Eye (tissue), 1 donor: Measurements from ENCODE around the gene LBP.
"Not testable (repeated sequence)": the region's sequence is repeated elsewhere in the genome, so short reads cannot be mapped to it uniquely, and the experiment has no call there.

ENCODE experiments used
- DNase-seq: peaks from one replicate; pipeline ENCODE4 v3.0.0-alpha.2; 2015

Gene LBP

DNA sequence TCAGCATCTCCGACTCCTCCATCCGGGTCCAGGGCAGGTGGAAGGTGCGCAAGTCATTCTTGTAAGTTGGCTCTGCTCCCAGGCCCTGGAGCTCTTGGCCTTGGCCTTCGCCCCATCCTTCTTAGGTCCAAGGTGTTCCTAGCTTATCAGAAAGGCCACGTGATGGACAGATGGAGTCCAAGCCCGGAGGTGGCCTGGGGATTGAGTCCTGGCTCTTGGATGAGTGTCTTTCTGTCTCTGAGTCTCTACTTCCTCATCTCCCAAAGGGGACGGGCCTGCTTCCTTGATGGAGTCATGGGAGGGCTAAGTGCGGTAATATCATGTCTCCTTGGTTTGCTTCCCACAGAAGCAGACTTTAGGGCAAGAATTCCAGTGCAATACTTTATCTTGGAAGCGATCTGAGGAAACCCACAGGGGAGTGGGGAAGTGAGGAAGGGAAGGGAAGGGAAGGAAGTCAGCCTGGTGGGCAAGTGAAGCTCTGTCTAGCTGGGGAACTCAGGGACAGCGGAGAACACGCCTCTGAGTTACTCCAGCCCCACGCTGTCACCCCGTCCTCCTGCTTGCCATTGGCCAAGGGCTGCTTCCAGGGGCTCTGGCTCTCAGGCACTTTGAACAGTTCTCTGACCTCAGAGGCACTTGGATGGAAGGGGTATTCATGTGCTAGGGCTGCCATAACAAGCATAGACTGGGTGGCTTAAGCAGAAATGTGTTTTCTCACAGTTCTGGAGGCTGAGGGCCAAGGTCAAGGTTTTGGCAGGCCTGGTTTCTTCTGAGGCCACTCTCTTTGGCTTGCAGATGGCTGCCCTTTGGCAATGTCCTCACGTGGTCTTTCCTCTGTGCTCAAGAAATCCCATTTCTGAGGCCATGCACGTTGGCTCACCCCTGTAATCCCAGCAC lies 4.8 kb downstream of the LBP start:
- DNase-seq: no peak

DNA sequence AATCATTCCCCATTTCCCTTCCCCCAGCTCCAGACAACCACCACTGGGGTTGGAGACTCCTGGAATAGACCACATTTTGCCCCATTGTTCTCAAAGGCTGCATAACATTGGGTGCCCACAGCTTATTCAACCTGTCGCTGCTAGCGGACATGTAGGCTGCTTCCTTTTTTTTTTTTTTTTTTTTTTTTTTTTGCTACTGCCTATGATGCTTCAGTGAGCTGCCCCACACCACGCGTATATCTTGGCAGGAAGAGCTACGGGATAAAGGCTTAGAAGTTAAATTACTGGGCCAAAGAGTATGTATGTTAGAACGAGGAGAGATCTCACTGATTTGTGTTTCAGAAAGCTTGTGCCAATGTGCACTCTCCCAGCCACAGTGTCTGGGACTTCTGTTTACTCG lies 7.0 kb downstream of the LBP start:
- no peak for DNase-seq

GRCh38 chr20:38354227-38354626 lies 7.9 kb downstream of the LBP start:
- no peak for DNase-seq

GRCh38 chr20:38355161-38356012 lies 9.1 kb downstream of the LBP start:
- no peak for DNase-seq

- DNase-seq: no peak
Observed at GRCh38 chr20:38357653-38358207, 11.4 kb downstream of the LBP start.

GRCh38 chr20:38358556-38358955 lies 12.3 kb downstream of the LBP start:
- no peak for DNase-seq

- no peak for DNase-seq
Observed at GRCh38 chr20:38363004-38363747, 16.9 kb downstream of the LBP start.

GRCh38 chr20:38369389-38369788 lies 23.1 kb downstream of the LBP start:
- no peak for DNase-seq

DNA sequence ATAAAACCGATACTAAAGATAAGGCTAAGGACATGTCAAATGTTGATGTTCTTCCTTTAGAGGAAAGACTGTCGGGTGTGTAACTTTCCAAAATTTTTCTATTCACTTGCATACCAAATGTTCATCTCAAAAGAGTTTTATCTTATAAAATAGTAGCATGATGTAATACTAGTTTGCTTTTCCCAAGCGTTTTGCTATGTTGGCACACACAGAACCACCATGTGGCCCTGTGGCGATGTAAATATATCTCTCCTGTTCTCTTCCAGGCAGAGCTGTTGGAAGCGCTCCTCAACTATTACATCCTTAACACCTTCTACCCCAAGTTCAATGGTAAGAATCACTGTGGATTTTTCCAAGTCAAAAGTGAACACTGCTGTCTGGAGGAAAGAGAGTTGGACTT lies 26.5 kb downstream of the LBP start:
- DNase-seq: no peak

DNA sequence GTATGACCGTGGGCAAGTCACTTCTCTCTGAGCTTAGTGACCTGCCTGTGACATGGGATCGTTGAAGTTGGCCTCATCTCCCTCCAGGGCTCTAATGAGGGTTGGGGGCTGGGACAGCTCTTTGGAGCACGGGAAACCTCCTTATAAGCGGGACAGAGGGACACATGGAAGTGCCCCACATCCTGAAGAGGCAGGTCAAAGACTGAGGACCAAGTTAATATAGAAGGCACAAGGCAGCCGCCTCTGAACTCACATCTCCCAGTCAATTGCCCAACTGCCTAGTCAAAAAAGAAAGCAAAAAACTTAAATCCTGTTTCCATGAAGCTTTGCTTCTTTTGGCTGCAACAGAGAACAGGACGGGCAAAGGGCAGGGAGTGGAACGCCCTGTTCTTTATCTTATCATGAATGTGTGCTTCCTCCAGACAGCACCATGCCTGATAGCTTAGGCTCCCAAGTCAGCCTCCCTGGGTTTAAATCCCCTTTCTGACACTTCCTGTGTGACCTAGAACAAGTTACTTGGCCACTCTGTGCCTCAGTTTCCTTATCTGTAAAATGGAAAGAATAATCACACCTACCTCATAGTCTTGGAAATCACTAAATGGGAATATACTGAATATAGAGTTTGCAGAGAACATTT lies 27.1 kb downstream of the LBP start:
- DNase-seq: no peak

DNA sequence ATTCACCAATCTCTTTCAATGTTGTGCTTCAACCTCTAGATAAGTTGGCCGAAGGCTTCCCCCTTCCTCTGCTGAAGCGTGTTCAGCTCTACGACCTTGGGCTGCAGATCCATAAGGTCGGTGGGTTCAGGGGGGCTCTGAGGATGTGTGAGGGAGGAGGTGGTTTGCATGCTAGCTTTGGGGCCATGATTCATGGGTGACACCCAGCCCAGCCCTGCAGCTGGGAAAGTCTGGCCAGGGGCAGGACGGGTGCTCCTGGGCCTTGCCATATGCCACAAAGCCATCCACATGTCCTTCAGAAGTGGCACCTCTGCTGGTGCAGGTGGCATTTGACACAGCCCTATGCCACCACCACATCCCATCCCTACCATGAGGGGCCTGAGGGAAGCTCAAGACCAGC lies 27.6 kb downstream of the LBP start:
- DNase-seq: no peak

DNA sequence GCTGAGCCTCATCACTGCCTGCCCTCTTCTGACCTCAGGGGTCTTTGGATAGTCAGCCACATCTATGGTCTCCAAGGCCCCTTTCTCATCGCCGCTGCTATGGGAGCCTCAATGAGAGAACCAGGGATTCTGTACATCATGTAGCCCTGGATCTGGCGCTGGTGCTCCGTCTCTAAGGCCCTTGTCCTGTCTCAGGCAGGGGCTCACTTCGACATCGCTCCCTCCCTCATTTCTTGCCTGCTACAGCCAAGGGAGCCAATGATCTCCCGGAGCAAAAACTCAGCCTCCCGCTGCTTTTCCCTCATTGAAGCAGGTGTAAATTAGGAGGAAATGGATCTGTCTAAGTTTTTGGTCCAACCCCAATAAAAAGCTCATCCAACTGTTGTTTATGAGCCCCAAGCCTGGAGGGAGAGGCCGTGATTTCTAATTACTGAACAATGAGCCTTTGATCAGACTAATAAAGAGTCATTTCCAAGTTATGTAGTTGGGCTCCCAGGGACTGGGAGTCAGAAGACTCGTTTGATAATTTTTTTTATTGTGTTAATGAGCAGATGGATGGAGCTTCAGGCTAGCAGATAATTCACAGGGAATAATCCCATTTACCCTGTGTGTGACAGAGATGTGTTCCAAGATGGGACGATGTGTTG lies 30.9 kb downstream of the LBP start:
- no peak for DNase-seq

GRCh38 chr20:38377838-38378237 lies 31.6 kb downstream of the LBP start:
- DNase-seq: not testable (repeated sequence)

DNA sequence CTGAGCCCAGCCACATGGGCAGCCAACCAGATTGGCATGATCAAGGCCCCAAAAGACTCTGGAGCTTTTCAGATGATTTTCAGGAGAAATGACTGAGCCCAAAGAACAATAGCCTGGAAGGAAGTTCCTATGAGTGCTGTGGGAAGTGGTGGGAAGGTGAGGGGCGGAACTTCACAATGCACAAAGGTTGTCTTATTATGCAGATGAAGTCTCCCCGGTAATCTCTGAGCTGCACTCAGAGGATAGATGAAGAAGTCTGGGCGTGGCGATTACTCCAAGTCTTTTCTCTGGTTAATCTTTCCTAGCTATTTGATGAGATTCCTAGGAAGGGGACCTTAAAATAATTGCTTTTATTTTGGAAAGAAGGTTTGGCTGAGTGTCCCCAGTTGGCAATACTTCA lies 36.9 kb downstream of the LBP start:
- DNase-seq: no peak

DNA sequence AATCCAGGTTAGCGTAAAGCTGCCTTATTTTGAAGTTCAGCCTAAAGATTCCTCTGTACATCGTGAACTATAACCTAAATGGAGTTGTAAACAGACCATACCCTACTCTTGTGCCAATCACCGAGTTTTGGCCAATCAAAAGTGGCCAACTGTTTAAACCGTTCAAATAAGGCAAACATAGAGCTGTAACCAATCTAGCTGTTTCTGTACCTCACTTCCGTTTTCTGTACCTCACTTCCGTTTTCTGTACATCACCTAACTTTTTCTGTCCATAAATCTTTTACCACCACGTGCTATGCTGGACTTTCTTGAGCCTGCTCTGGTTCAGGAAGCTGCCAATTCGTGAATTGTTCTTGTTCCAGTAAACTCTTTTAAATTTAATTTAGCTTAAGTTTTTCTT lies 39.7 kb downstream of the LBP start:
- DNase-seq: no peak

DNA sequence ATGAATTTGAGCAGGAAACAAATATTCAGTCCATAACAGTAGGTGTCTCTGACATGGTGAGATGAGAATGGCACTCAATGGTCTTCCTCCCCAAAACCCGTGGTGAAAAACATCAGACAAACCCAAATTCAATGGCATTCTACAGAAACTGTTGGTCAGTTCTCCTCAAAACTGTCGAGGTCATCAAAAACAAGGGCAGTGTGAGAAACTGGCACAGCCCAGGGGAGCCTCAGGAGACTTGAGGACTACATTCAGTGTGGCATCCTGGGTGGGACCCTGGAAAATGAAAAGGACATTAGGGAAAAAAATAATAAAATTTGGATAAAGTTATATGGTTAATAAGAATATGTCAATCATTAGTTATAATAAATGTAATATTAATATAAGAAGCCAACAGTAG lies 40.6 kb downstream of the LBP start:
- no peak for DNase-seq

DNA sequence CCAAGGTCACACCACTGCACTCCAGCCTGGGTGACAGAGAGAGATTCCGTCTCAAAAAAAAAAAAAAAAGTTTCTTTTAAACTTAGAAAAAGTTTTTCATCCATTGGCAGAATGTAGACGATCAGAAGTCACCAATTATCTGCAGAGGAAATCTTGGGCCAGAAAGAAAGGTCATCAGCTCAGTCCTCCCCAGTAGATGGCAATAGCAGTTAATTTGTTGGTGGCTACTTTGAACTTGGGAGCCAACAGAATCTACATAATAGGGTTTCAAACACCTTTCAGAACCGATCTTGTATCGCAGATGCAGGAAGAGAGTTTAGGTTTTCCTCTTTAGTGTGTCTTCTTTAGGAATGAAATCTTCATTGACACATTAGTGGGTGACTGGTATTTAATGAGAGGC lies 41.7 kb downstream of the LBP start:
- no peak for DNase-seq

GRCh38 chr20:38392356-38392755 lies 46.1 kb downstream of the LBP start:
- DNase-seq: no peak

DNA sequence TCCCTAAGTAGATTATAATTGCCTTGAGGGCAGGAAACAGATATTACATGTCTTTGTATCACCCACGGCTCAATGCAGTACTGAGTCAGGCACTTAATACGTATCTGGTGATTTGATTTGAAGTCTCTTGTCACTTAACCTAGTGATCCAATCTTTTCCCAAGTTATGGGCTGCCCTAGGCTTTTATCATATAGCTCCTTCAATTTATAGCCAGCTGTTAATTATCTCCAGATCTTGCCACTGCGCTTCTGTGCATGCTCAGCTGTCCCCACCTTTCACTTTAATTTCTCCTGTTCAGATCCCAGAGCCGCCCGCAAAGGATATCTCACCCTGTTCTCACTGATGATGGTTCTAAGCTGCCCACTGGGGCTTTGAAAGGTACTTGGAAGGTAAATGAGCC lies 47.0 kb downstream of the LBP start:
- DNase-seq: no peak

GRCh38 chr20:38395165-38395564 lies 48.9 kb downstream of the LBP start:
- DNase-seq: no peak

DNA sequence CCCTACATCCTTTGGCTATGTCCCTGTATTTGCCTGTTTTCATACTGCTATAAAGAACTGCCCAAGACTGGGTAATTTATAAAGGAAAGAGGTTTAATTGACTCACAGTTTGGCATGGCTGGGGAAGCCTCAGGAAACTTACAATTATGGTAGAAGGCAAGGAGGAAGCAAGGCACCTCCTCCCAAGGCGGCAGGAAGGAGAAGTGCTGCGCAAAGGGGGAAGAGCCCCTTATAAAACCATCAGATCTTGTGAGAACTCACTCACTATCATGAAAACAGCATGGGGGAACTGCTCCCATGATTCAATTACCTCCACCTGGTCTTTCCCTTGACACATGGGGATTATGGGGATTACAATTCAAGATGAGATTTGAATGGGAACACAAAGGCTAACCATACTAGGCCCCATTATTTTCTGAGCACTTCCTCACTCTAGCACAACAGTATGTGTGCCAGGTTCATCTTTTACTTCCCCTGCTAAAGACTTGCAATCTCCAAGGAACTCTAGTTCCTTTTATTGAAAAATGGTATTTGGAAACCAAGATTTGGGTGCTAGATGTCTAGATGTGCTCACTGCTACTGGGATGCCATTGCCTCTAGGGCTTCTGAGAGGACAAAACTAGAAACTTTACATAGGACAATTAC lies 49.6 kb downstream of the LBP start:
- not testable (repeated sequence) for DNase-seq
